ENCODE data around the gene CHD6.

GRCh38 chr20:41609474-41609873 lies 8.7 kb downstream of the CHD6 start:
- TF ChIP-seq CTCF (IDR thresholded peaks at IDR 0.05) (no peak), POLR2A (IDR thresholded peaks at IDR 0.05) (no peak)

All from uterus (tissue), 2 donors.